Activated CD4-positive, alpha-beta T cell treated with anti-CD3 and anti-CD28 coated beads for 48 hours (primary cell): ENCODE results near the gene FMNL2.
A peak's percentile ranks its signal among the peaks of the same experiment; 100 is the strongest.

Source experiments
- DNase-seq: peaks from one replicate; pipeline ENCODE4 v3.0.0-alpha.2; 2020

FMNL2 gene

DNA sequence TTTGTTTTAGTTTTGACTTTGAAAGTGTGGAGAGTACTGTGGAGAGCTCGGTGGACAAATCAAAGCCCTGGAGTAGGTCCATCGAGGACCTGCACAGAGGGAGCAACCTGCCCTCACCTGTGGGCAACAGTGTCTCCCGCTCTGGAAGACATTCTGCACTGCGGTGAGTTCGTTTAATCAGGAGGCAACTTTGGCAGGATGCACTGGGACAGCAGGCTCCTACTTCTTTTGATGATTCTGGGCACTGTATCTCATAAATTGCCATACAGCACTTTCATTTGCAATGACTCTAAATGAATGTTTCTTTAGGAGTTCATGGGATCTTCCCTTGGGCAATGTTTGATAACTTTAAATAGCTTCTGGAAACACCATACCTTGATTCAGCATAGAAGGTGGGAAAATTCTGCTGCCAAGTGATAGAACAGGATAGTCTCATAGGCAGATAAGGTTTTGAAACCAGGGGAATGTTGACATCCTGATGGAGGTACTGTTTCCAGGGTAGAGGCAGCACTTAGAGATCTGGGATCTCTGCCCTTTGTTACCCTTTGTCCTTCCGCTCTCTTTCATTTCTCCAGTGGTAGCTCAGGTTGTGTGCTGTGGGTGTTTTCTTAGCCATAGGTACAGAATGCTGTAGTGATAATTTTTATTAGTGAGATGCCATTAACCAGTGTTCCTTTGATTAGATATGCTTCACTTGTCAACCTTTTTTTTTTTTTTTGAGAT is 226.1 kb downstream of the FMNL2 start:
- DNase-seq, result no peak

DNA sequence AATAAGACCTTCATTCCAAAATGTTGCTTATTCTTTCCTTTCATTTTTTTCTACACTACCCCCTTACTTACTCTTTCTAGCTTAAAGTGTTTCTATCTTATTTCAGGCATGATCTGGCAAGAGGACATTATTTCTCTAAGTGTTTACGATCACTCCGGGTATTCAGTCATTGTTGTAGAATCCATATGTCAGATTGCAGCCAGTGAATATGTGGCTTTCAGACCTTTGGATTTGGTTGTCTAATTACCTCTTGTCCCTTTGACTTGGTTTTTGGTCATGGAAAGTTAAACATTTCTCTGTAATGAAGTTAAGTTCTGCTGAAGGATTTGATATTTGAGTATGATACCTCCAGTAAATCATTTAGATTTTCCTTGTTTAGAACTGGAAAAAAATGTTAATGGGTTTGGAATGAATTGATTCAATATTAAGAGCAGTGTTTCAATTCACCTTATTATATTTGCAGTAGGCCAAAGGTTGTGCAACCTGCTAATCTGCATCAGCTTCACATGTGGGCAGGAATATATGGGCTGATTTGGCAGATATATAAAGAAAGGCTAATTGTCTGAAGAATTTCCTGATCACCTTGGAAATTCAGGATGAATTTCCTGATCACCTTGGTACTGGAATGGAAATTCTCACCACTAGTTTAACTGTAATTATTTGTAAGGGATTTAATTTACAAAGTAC is 227.4 kb downstream of the FMNL2 start:
- DNase-seq, result no peak

DNA sequence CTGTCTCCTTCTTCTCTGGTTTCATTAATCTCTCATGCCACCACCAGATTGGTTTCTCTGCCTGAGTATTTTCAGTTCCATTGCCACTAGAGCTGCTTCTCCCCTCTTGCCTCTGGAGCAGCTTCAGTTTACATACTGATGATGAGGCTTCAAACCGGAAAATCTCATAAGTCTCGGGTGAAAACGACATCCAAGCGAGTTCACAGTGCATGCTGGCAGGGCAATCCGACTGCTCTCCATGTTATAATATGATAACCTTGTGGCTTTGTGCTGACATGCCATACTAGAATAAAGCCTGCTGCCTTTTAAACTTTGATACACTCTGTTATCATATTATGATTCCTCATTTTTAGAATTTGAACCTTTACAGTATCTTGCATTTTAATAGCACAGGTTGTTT is 228.8 kb downstream of the FMNL2 start:
- no peak for DNase-seq

DNA sequence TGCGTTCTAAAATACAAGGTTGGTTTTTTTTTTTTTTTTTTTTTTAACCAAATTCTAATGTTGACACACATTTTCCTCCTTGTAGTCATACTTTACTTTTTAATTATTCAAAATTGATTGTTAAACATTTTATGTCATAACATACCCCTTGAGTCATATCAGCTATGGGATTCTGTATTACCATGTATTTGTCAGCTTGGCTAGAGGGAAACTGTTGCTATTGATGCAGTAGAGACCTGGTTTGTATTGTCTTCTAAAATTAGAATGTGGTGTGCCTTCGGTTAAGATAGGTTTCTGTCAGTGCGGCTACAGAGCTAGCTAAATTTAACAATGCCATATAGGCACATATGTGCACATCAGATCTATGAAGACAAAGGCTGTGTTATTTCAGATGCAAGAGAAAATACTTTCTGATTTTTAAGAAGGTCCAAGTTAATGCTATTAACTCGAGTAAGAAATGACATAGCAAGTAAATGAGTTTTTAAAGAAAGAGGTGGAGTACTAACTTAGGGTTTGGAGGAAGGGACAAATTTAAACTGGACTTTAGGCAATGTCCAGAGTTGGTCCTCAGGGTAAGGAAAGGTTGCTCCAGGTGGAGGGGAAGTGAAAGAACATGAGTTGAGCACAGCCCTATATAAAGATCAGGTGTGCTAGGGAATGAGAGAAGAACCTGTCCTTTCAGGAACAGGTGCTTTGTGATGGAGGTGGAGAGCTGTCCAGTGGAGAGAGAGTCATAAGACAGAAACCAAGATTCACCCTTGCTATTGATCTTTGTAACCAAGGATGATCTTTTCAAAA is 230.0 kb downstream of the FMNL2 start:
- no peak for DNase-seq

DNA sequence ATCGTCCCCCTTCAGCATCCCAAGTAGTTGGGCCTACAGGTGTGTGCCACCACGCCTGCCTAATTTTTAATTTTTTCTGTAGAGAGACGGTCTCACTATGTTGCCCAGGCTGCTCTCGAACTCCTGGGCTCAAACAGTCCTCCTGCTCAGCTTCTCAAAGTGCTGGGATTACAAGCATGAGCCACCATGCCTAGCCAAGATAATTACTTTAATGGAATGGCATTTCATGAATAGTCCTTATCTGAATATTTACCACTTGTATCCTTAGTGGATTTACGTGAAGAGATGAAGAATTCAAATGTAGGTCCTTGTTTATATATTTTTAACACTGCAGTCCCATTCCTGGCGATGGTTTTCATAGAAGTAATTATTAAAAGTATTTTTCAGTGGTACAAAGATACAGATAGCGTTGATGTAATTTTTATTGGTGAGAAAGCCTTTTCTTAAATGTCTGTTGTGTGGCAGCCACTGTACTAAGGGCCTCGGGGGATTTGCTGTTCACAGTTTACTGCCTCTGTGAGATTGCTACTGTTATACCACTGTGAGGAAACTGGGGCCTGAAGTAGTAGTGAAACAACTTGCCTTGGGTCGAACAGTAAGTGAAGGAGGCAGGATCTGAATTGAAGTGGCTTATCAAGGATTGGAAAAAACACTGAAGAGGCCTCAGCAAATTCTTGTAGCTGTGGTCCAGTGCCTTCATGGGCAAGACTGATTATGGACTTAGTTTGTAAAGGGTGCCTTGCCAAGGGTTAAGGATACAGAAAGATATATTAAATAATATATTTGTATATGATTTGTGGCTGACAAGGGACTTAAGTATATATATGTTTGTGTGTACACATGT is 231.1 kb downstream of the FMNL2 start:
- no peak for DNase-seq

DNA sequence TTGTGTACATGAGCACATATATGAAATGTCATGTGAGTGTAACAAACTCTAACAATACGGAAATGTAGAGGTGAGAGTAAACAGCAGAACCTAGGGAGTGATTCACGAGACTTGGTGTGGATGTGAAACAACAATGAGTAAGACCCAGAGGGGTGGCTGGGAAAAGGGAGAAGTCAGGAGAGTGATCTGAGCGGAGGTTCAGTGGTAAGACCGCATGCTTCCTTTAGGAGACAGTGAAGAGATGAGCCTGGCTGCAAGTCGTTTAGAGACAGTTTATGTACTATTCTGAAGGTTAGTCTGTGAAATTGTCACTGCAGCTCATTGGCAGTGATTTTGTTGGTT is 231.7 kb downstream of the FMNL2 start:
- DNase-seq, result no peak

DNA sequence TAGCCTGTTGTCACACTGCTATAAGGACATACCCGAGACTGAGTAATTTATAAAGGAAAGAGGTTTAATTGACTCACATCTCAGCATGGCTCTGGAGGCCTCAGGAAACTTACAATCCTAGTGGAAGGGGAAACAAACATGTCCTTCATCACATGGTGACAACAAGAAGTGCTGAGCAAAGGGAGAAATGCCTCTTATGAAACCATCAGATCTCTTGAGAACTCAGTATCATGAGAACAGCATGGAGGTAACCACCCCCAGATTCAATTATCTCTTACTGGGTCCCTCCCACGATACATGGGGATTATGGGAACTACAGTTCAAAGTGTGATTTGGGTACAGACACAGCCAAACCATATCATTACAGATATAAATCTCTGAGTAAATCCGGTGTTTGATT is 233.6 kb downstream of the FMNL2 start:
- no peak for DNase-seq

DNA sequence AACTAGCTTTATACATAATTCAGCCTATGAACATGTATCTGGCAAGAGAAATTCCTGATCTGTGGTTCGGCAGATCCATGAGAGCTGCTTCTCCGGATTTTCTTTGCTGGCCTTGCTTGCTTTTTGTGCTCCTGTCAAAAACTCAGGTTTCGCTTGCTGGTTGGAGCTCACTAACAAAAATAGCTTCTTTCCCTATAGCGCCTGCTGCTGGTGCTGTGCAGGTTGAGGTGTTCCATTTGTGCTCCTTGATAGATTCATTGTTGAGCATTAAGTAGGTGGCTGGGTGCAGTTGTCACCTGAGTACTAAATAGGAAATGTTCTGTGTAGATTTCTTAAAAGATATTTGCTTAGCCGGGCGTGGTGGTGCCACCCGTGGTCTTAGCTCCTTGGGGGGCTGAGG is 234.2 kb downstream of the FMNL2 start:
- DNase-seq, result no peak

DNA sequence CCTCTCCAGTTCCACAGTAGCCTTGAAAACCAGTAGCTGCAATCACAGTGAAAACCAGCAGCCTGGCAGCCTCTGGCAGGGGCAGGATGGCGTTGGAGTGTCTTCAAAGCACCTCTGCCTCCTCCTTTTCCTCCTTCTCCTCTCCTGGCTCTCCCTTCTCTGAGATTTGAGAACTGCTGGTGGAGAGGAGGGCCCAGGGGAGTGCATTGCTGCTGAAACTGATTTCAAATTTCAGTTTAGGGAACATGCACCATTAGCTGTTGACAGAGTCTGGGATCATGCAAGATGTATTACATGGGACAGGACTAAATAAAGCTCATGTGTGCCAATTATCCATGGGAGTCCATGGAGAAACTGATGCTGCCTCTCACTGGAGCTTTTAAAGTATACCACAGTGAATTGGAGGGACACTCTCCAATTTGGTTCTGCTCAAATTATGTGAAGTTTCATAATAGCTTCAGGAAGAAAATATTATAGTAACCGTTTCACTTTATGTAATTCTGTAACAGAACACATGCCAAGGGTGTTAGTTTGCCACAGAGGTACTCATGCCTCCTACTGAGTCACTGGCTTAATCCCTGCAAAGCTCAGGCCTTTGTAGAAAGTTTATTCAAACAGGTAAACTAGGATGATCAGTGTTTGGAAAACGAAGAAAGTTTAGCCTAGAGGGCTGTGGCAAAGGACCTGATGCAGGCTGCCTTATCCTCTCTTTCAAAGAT is 236.2 kb downstream of the FMNL2 start:
- no peak for DNase-seq

DNA sequence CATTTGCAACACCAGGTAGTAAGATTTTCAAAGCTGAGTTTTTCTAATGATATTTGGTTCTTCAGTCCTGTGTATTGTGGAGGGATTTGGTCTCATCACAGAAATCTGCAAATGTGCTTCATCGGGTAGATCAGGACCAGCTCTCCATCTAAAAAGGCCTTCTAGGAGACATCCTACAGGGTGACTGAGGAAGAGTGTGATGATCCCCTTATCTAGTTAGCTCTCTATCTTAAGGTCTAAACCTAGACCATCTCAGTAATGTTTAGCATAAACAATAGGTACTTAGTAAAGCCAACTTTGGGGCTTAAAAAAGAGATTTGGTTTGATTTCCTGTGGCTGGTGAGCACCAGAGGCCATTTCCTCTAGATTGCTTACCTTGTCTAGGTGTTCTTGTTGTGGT is 237.1 kb downstream of the FMNL2 start:
- DNase-seq, result no peak

DNA sequence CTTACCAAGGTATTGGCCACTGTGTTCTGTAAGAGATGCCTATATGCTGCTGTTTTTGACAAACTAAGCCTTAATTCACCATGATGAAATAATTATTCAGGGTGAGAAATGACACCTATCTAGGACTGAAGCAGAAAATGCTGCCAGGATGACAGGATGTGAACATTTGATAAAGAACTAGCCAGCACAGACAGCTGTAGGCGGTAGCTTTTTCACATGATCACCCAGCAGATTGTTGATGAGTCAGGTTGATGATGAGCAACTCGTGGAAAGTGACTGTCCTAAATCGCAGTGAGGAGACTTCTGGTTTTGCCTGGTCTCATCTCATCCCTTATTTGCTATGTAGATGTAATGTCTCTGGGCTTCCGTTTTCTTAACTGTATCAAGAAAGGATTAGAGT is 238.2 kb downstream of the FMNL2 start:
- peak; percentile 65 for DNase-seq

DNA sequence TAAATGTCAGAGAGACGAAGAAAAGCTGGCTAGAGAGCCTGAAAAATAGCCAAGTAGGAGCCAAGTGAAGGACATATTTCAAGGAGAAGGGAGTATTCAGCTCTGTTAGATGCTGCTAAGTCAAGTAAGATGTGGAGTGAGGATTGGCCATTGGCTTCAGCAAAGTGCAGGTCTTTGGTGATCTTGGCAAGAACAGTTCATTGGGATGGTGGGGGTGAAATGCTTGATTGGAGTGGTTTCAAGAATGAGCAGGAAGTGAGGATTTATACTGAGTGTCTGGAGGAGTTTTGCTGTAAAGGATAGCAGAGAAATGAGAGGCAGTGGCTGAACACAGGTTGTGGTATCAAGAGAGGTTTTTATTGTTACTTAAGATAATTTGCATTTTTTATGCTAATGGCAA is 242.6 kb downstream of the FMNL2 start:
- no peak for DNase-seq

DNA sequence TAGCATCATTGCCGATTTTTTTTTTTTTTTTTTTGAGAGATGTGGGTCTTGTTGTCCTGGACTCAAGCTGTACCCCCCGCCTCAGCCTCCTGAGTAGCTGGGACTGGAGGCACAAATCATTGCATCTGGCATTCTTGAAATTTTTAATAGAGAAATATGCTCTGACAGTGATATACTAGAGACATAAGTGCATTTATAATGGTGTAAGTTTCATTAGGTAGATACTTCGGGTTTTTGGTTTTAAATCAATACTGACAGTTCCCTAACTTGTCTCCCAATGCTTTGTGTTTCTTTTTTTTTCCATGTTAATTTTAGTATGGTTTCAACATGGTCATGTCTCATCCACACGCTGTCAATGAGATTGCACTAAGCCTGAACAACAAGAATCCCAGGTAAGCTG is 243.6 kb downstream of the FMNL2 start:
- no peak for DNase-seq

DNA sequence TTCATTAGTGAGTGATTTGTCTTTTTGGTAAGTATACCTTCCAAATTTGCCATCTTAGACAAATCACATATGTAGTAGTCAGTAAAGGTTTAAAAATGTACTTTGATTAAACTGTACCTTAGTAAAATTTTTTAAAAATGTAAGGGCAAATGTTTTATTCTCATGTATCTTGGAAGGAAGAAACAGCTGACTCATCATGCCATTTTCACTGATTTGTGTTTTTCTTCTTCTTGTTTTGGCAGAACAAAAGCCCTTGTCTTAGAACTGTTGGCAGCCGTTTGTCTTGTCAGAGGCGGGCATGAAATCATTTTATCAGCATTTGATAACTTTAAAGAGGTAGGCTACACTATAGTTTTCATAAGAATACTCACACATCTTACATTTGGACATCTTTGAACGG is 245.7 kb downstream of the FMNL2 start:
- no peak for DNase-seq

DNA sequence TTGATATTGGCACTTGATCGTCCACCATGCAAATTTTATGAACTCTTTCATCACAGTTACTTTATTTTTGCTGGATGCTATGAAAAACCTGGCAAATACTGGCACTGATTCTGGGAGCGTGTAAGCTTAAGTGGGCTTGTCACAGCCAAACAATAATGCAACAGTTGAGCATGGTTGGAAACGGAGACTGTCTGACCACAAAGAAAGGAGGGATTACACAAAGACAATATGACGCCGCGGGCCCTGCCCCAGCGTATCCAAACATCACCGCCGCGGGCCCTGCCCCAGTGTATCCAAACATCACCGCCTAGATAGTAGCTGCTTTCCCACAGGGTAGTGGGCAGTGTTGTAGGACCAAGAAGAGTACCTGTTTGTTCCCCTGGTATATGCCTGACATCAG is 246.4 kb downstream of the FMNL2 start:
- DNase-seq, result no peak

DNA sequence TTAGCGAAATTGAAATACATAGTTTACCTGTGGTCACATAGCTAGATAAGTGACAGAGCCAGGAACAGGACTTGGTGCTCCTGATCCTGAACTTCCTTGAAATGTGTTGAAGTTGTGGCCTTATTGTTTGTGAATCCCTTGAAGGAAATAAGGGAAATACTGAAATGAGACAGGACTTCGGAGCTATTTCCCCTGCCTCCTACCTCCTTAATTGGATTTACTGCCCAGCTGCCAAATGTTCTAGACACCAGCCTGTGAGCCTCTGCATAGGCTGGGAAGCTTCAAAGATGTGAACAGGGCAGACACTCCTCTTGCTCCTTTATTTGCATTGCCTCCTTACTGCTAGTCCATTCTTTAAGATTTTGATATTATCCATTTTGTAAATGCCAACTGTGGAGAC is 247.1 kb downstream of the FMNL2 start:
- no peak for DNase-seq

DNA sequence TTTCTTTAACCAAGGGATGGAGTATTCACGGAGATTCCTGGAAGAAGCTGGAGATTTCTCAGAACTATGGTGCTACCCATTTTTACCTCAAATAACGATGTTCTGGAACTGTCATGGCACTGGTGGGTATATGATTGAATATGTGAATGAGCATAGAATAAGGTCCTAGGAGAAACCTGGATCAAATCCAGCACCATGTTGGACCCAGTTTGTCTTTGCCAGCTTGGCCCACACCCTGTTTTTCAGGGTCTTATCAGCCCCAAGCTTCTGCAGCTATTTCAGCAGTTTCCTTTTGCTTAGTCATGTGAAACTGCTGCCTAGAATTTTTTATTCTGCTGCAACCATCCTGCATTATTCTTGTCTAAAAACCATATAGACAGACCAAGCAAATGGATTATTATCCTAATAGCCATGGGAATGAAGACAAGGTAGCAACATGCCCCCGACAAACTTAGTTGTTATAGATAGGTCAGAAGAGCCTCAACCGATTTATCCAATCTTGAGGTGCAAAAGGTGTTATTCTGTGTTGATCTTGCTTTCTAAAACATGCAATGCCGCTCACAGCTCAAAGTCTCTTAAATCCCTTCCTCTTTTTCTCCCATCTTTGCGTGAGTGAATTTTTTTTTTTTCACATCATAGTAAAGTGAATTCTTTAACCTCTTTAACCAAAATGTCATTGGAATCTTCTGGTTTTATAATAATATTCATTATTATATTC is 248.7 kb downstream of the FMNL2 start:
- DNase-seq, result no peak

DNA sequence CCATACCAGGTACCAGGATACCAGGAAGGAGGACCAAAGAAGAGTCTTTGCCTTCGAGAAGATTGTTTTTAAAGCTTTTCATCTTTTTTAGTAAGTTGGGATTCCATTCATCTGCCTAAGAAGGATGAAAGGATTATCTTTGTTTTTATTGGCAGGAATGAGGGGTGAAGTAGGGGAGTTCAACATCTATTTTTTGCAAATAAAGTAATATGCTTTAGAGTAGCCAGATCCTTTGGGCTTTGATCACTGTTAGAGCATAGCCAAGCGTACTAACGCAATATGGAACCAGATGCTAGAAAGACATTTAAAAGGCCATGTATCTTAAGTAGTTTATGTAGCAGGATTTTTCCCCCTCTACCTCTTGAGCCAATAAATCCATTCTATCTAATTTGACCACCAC is 249.3 kb downstream of the FMNL2 start:
- no peak for DNase-seq

DNA sequence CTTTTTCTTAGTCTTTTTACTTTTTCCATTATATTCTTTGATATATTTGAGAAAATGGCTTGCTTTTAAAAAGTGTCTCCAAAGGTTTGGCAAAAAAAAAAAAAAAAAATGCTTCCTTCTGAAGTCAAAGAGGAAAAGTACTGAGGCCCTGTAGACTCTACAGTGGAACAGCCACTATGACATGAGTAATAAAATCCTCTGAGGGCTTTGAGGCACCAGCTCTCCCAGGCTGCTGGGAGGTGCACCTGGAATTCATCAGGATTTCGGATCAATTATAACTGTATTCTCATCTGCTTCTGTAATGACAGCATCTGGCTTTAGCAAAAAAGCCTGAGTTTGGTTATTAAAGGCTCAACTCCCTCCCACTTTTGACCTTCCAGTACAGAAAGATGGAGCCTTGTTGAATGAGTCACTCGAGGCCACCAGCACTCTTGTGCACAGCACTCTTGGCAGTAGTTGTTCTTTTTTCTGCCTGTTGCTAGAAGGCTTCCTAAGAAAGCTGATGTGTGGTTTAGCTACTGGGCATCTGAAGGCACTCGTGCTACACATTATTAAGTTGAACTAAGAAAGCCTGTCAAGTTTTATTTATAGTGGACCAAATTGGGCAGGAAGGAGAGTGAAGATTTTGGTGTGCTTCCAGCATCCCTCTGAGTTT is 251.0 kb downstream of the FMNL2 start:
- no peak for DNase-seq

DNA sequence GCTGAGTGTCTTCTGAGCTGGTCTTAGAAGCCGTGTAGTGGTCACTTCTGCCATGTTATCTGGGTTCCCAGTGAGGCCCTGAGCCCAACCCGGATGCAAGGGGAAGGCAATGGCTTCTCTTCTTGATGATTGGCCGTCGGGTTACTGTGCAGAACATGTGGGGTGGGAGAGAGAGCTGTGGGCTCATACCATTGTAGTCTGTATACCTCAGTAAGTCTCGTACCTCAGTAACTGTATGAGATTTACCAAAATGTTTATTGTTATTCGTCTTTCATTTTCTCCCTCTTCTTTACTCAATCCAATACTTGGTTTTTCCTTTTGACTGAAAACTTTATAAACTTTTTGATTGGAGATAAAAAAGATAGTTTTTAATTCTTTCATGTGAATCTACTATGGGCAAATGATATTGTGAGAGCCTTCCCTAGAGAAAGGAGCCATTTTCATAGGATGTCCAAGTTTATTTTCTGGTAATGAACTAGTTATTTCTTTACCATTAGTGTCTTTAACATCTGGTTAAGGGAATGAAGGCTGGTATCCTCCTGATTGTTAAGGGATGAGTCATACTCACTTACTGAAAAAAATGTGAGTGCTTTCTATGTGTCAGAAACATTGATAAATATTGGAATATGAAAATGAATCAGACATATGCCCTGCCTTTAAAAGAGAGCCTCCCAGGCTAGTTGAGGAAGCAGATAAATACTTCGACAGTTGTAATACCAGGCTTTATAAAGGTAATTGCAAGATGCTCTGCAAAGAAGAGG is 252.4 kb downstream of the FMNL2 start:
- no peak for DNase-seq

DNA sequence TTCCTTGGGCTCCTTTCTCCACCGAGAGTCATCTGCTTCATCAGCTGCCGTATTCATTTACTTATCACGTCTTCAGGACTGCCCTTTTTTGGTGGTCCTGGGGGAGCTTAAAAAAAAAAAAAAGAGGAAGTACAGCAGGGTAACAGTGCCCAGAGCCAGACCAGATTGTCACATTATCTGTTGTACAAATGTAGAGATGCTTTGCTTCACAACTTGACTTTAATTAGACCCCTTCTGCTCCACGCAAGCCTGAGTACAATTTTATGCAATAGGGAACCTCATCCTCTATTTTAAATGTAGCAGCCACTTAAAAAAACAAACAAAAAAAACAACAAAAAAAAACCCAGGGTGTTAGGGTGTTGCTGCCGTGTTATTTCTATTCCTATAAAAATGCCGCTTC is 254.0 kb downstream of the FMNL2 start:
- no peak for DNase-seq
